Cerebellar nuclear complex (tissue), 1 donor: Measurements from ENCODE around the gene AFTPH.
"Not testable (repeated sequence)": the region's sequence is repeated elsewhere in the genome, so short reads cannot be mapped to it uniquely, and the experiment has no call there.

ENCODE experiments used
- DNase-seq, 2 experiments: peaks; one replicate each; lab custom pipeline; 2025; lab: John Stamatoyannopoulos, UW

Gene AFTPH

GRCh38 chr2:64500549-64500948 lies 23.6 kb upstream of the AFTPH start:
- no peak for DNase-seq

GRCh38 chr2:64501946-64502345 lies 22.2 kb upstream of the AFTPH start:
- DNase-seq = no peak

GRCh38 chr2:64502860-64503259 lies 21.3 kb upstream of the AFTPH start:
- DNase-seq = no peak

- no peak for DNase-seq
These were observed 19.1 kb upstream of the AFTPH start for GRCh38 chr2:64504774-64505720.

GRCh38 chr2:64506686-64507085 lies 17.4 kb upstream of the AFTPH start:
- no peak for DNase-seq

- DNase-seq = no peak
These were observed 10.1 kb upstream of the AFTPH start for GRCh38 chr2:64514008-64514407.

GRCh38 chr2:64515086-64515485 lies 9.0 kb upstream of the AFTPH start:
- DNase-seq = no peak

GRCh38 chr2:64516651-64517510 lies 7.2 kb upstream of the AFTPH start:
- DNase-seq = no peak

GRCh38 chr2:64517511-64517884 lies 6.6 kb upstream of the AFTPH start:
- DNase-seq = no peak

- DNase-seq = peak; percentile 3 to 76
These were observed 1.2 kb upstream of the AFTPH start for GRCh38 chr2:64522843-64523428.

GRCh38 chr2:64524604-64525316 lies 632 bp downstream of the AFTPH start:
- DNase-seq = no peak

GRCh38 chr2:64525317-64525613 lies 1.1 kb downstream of the AFTPH start:
- no peak for DNase-seq

- DNase-seq = no peak
These were observed 1.9 kb downstream of the AFTPH start for GRCh38 chr2:64526034-64526433.

- not testable (repeated sequence) for DNase-seq
These were observed 6.8 kb downstream of the AFTPH start for GRCh38 chr2:64530946-64531345.

- DNase-seq = no peak
These were observed 7.9 kb downstream of the AFTPH start for GRCh38 chr2:64532030-64532429.

GRCh38 chr2:64533882-64534281 lies 9.8 kb downstream of the AFTPH start:
- no peak for DNase-seq

GRCh38 chr2:64534363-64534762 lies 10.2 kb downstream of the AFTPH start:
- no peak for DNase-seq

- DNase-seq = no peak
These were observed 10.9 kb downstream of the AFTPH start for GRCh38 chr2:64535024-64535423.

- no peak for DNase-seq
These were observed 13.9 kb downstream of the AFTPH start for GRCh38 chr2:64537991-64538390.

GRCh38 chr2:64538764-64539433 lies 14.8 kb downstream of the AFTPH start:
- DNase-seq = no peak

- no peak for DNase-seq
These were observed 16.5 kb downstream of the AFTPH start for GRCh38 chr2:64540615-64541014.

- DNase-seq = no peak
These were observed 17.4 kb downstream of the AFTPH start for GRCh38 chr2:64541547-64541946.
